Effector CD4-positive, alpha-beta T cell (primary cell): ENCODE measurements around the gene TSC22D2.
"Not testable (repeated sequence)": the region's sequence is repeated elsewhere in the genome, so short reads cannot be mapped to it uniquely, and the experiment has no call there.

Experiments used
- DNase-seq: peaks from one replicate; pipeline ENCODE4 v3.0.0-alpha.2; 2020

TSC22D2 gene

GRCh38 chr3:150490277-150490986 is 82.3 kb downstream of the TSC22D2 start:
- no peak for DNase-seq

DNA sequence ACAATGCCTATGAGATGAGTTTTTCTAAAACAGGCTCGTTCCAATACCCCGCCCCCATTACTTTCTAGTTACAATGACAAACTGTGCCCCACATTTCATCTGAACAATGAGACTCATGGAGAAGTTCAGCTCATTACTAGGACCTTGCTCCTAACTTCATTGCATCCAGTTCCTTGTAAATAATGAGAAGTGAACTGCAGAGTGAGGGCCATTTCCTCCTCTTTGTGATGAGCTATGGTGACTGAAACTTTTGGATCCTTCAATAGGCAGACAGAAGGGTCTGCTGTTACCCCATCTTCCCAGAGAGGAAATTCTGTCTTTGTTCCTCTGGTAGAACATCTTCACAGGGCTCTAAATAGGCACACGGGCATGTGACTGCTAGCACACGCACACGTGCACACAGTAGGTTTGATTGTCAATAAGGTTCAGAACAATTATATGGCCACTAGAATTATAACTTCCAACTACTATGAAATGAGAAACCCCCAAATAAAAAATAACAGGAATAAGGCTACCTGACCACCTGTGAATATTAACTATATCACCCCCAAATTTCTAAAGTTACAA is 86.4 kb downstream of the TSC22D2 start:
- no peak for DNase-seq

- no peak for DNase-seq
Measured at GRCh38 chr3:150495149-150495548, 87.1 kb downstream of the TSC22D2 start.

- DNase-seq: peak; percentile 7
Measured at GRCh38 chr3:150495563-150496168, 87.6 kb downstream of the TSC22D2 start.

DNA sequence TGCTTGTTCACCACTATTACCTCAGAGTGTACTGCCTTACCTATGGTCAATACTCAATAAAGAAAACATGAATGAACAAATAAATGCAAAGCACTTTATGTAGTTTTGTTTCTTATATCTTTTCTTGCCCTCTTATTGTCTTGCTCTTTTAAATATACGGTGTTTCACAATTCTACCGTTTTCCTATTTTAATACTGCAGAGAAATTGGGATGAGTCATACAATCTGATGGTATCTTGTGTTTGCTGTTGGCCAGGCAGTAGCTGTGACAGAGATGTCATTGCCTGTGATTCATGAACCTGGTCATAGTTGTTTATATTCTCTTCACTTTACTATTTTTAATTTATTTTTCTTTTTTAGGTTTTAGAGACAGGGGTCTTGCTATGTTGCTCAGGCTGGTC is 89.9 kb downstream of the TSC22D2 start:
- DNase-seq: no peak

DNA sequence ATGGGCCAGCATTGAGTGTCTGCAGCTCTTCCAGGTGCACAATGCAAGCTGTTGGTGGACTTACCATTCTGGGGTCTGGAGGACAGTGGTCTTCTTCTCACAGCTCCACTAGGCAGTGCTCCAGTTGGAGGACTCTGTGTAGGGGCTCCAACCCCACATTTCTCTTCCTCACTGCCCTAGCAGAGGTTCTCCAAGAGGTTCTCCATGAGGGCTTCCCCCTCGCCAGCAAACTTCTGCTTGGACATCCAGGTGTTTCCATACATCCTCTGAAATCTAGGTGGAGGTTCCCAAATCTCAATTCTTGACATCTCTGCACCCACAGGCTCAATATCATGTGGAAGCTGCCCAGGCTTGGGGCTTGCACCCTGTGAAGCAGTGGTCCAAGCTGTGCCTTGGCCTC is 92.9 kb downstream of the TSC22D2 start:
- DNase-seq: not testable (repeated sequence)

DNA sequence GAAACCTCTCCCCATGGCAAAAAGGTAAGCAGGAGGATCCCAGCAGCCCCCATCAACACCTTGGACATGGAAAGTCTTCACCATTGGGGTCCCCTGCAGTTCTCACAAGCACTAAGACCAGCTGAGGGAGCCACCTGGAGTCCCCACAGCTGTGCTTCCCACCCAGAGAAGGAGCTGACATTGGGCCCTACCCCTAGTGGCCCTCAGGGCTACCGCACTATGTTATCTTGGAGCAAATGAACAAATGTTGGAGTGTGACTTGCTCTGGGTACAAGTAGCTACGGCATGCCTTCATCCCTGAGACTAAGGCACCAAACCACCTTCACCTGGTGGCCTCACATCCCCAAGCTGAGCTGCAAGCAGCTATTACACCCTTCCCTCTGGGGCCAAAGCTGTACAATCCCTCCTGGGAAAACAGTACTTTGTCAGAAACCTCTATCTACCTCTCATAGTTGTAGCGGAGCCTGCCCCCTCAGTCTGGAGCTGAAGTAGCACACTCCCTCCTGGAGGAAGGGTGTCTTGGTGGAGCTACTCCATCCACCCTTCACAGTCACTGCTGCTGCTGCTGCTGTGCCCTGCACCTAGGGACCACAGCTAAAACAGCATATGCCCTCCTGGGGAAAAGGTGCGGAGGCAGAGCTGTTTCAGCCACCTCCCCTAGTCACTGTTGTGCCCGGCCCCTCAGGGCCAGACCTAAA is 95.5 kb downstream of the TSC22D2 start:
- DNase-seq: no peak

GRCh38 chr3:150504483-150504882 is 96.4 kb downstream of the TSC22D2 start:
- no peak for DNase-seq

DNA sequence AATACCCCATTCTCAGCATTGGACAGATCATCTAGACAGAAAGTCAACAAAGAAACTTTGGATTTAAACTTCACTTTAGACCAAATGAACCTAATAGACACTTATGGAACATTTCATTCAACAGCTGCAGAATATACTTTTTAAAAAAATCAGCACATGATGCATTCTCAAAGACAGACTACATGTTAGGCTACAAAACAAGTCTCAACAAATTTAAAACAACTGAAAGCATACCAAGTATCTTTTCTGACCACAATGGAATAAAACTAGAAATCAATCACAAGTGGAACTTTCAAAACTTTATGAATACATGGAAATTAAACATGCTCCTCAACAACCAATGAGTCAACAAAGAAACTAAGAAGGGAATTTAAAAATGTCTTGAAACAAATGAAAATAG is 100.3 kb downstream of the TSC22D2 start:
- DNase-seq: no peak

- DNase-seq: no peak
Measured at GRCh38 chr3:150509780-150510179, 101.7 kb downstream of the TSC22D2 start.

GRCh38 chr3:150511122-150511821 is 103.2 kb downstream of the TSC22D2 start:
- no peak for DNase-seq

GRCh38 chr3:150515210-150515609 is 107.1 kb downstream of the TSC22D2 start:
- DNase-seq: no peak
